Astrocyte (in vitro differentiated cells and primary cell): ENCODE data around the gene COL18A1.

Source experiments
- EZH2 ChIP-seq: IDR thresholded peaks from 2 replicates; pipeline ENCODE4 v1.6.1; 2012; ENCODE audit warnings: mild to moderate bottlenecking, low read length, inconsistent platforms; ENCODE audit not compliant: insufficient read depth
- TF ChIP-seq, protein P1 (sequence below): IDR thresholded peaks from 2 replicates; pipeline ENCODE4 v1.5.1; 2011; ENCODE audit warnings: low read depth, mild to moderate bottlenecking, inconsistent platforms, low read length, moderate library complexity; ENCODE audit not compliant: insufficient read depth

DNA sequence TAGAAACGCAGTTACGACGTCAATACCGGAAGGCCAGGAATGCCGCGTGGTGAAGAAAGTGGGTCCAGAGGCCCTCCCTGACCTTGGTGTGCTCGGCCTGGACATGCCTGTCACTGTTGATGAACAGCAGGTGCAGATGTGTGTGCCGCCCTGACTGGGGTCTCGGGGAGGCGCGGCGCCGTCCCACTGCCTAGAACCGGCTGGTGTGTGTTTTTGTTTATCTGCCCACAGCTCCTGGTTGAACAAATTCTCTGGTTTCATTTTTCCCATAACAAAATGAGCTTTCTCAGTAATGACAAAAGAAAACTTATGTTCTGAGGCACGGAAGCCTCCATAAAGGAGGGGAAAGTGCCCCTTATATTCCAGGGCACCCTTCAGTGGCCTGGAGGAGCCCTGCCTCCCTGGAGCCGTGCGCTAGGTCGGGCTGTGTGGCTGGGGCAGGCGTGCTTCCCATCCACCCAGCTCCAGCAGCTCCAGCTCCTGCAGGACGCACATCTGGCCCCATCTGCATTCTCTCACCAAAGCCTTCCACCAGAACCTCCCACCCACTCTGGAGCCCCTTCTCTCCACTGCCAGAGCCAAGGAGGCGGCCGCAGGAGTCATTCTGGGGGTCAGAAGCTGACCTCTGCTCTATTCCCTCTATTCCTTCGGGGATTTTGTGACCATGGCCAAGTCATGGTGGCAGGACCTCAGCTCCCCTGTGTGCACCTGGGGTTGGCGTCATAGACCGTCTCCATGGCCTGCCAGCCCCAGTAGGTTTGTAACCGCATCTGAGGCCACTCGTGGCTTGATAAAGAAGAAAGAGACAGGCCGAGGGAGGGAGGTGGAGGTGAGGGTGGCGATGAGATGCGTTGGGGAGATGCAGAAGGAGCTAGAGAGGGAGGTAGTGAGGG, 20.1 kb upstream of the COL18A1 start:
- TF ChIP-seq, protein P1, sequence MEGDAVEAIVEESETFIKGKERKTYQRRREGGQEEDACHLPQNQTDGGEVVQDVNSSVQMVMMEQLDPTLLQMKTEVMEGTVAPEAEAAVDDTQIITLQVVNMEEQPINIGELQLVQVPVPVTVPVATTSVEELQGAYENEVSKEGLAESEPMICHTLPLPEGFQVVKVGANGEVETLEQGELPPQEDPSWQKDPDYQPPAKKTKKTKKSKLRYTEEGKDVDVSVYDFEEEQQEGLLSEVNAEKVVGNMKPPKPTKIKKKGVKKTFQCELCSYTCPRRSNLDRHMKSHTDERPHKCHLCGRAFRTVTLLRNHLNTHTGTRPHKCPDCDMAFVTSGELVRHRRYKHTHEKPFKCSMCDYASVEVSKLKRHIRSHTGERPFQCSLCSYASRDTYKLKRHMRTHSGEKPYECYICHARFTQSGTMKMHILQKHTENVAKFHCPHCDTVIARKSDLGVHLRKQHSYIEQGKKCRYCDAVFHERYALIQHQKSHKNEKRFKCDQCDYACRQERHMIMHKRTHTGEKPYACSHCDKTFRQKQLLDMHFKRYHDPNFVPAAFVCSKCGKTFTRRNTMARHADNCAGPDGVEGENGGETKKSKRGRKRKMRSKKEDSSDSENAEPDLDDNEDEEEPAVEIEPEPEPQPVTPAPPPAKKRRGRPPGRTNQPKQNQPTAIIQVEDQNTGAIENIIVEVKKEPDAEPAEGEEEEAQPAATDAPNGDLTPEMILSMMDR, result no peak
- no peak for TF ChIP-seq EZH2
